Erythroblast (primary cell): ENCODE measurements around the gene CTNNB1.

Experiments
- GATA1 ChIP-seq: IDR thresholded peaks from 2 replicates; pipeline ENCODE4 v1.6.1; 2011; ENCODE audit warnings: low read depth, mild to moderate bottlenecking, control low read depth, low read length, moderate library complexity
- POLR2A ChIP-seq: IDR thresholded peaks from 2 replicates; pipeline ENCODE4 v1.6.1; 2011; ENCODE audit warnings: mild to moderate bottlenecking, low read length

- no peak for TF ChIP-seq POLR2A
- no peak for TF ChIP-seq GATA1
Measured at GRCh38 chr3:41216422-41216821, 17.1 kb downstream of the CTNNB1 start.
